Hepatocyte (in vitro differentiated cells): Measurements from ENCODE around the gene MYRIP. TPM values are rescaled to one million over a fixed set of nuclear protein-coding genes. Genes with fewer than 3 reads are reported as not detected.

Experiments
- DNase-seq: peaks from one replicate; pipeline ENCODE4 v3.0.0-alpha.2; 2016; ENCODE audit warnings: low spot score
- H2AFZ ChIP-seq: fragments of 200-600 bp; sonication (generic); 2 replicates; pipeline ENCODE4 v1.6.0; 2016; ENCODE audit warnings: antibody characterized with exemption, mild to moderate bottlenecking
- H3K27ac ChIP-seq: fragments of 200-600 bp; sonication (generic); 2 replicates; pipeline ENCODE4 v1.5.1; 2016; ENCODE audit warnings: mild to moderate bottlenecking
- H3K27me3 ChIP-seq: fragments of 200-600 bp; sonication (generic); 2 replicates; pipeline ENCODE4 v1.6.1; 2016
- H3K36me3 ChIP-seq: fragments of 200-600 bp; sonication (generic); replicated peaks from 2 replicates; pipeline ENCODE4 v1.5.1; 2016; ENCODE audit warnings: low read depth; ENCODE audit not compliant: insufficient read depth
- H3K4me1 ChIP-seq: fragments of 200-600 bp; sonication (generic); 2 replicates; pipeline ENCODE4 v1.5.1; 2016; ENCODE audit warnings: mild to moderate bottlenecking, moderate library complexity; ENCODE audit not compliant: insufficient read depth
- H3K4me2 ChIP-seq: fragments of 200-600 bp; sonication (generic); 2 replicates; pipeline ENCODE4 v1.6.0; 2016
- H3K4me3 ChIP-seq: fragments of 200-600 bp; sonication (generic); 2 replicates; pipeline ENCODE4 v1.5.1; 2016; ENCODE audit warnings: mild to moderate bottlenecking
- H3K79me2 ChIP-seq: fragments of 200-600 bp; sonication (generic); 2 replicates; pipeline ENCODE4 v1.6.0; 2017; ENCODE audit warnings: mild to moderate bottlenecking
- H3K9me2 ChIP-seq: fragments of 200-600 bp; sonication (generic); replicated peaks from 2 replicates; pipeline ENCODE4 v1.6.0; 2017; ENCODE audit warnings: mild to moderate bottlenecking; ENCODE audit not compliant: insufficient read depth
- H3K9me3 ChIP-seq: fragments of 200-600 bp; sonication (generic); 2 replicates; pipeline ENCODE4 v1.5.1; 2016; ENCODE audit warnings: low read depth, mild to moderate bottlenecking
- H4K20me1 ChIP-seq: fragments of 200-600 bp; sonication (generic); 2 replicates; pipeline ENCODE4 v1.6.0; 2016; ENCODE audit warnings: mild to moderate bottlenecking; ENCODE audit not compliant: insufficient read depth, poor library complexity, severe bottlenecking
- CTCF ChIP-seq: fragments of 200-600 bp; sonication (generic); IDR thresholded peaks from 2 replicates; pipeline ENCODE4 v1.5.1; 2016; ENCODE audit warnings: antibody characterized with exemption, mild to moderate bottlenecking; ENCODE audit not compliant: poor library complexity
- EZH2 ChIP-seq: fragments of 200-600 bp; sonication (generic); IDR thresholded peaks from 2 replicates; pipeline ENCODE4 v1.6.1; 2016; ENCODE audit warnings: antibody characterized with exemption, mild to moderate bottlenecking, borderline replicate concordance
- EZH2phosphoT487 ChIP-seq: fragments of 200-600 bp; sonication (generic); IDR thresholded peaks from one replicate; pipeline ENCODE4 v1.6.1; 2018; ENCODE audit warnings: antibody characterized with exemption, mild to moderate bottlenecking, low read depth, moderate library complexity; ENCODE audit not compliant: unreplicated experiment, severe bottlenecking
- WGBS: methylation state at CpG from one replicate; pipeline ENCODE4 v1.1.6; 2016; ENCODE audit warnings: low lambda C conversion rate; ENCODE audit errors: missing lambda C conversion rate; 5-methylcytosine and 5-hydroxymethylcytosine counted together
- polyA plus RNA-seq: library from polyadenylated mRNA; unstranded; fragments of >200 nt; fragmentation: Nextera tagmentation; extraction: Ambion mirVana; gene quantifications from 2 replicates; pipeline ENCODE4 v1.2.1, GENCODE V29; 2016
- total RNA-seq: library from RNA; depleted of rRNA; stranded (reverse); fragments of >200 nt; gene quantifications from 2 replicates; pipeline ENCODE4 v1.2.3, GENCODE V29; 2014

Gene MYRIP
- total and polyA plus RNA-seq, 2 experiments from 2014 or later: 0.57 TPM; not detected in 1

- H3K4me1 ChIP-seq: no peaks in the 10 kb centered on the region
- no peaks in the 10 kb centered on the region for H3K36me3 ChIP-seq
- TF ChIP-seq EZH2 (no peak), CTCF (no peak), EZH2phosphoT487 (no peak)
- no peaks in the 10 kb centered on the region for H3K27me3 ChIP-seq
- no peaks in the 10 kb centered on the region for H3K9me2 ChIP-seq
- no peak overlapping the region for H2AFZ ChIP-seq
- H3K79me2 ChIP-seq: no peaks in the 10 kb centered on the region
- no peak overlapping the region for H3K4me2 ChIP-seq
- H3K4me3 ChIP-seq: no peak overlapping the region
- H4K20me1 ChIP-seq: no peaks in the 10 kb centered on the region
- no peak for DNase-seq
- no peak overlapping the region for H3K27ac ChIP-seq
- 87% methylated on average over 4 of the region's 4 CpGs for WGBS
- H3K9me3 ChIP-seq: no peaks in the 10 kb centered on the region
These were observed 402.2 kb downstream of the MYRIP start for GRCh38 chr3:40211579-40211978.

GRCh38 chr3:40213556-40213955 is 404.1 kb downstream of the MYRIP start:
- DNase-seq: no peak
- 70% methylated on average over 5 of the region's 5 CpGs for WGBS

GRCh38 chr3:40215015-40215414 is 405.6 kb downstream of the MYRIP start:
- Histone ChIP-seq H3K36me3 (no peaks in the 10 kb centered on the region), H3K27ac (no peak overlapping the region), H3K9me2 (no peaks in the 10 kb centered on the region), H3K27me3 (no peaks in the 10 kb centered on the region), H2AFZ (no peak overlapping the region), H3K4me1 (no peaks in the 10 kb centered on the region), H3K9me3 (no peaks in the 10 kb centered on the region), H3K4me2 (no peak overlapping the region), H3K4me3 (no peak overlapping the region), H4K20me1 (no peaks in the 10 kb centered on the region), H3K79me2 (no peaks in the 10 kb centered on the region)
- no peak for DNase-seq
- TF ChIP-seq EZH2: no peak
- no peak for TF ChIP-seq EZH2phosphoT487
- TF ChIP-seq CTCF: no peak

More at GRCh38 chr3:40213556-40213955, 404.1 kb downstream of the MYRIP start:
- no peak for TF ChIP-seq EZH2phosphoT487
- TF ChIP-seq EZH2: no peak
- no peak for TF ChIP-seq CTCF
- Histone ChIP-seq H3K27me3 (no peaks in the 10 kb centered on the region), H3K36me3 (no peaks in the 10 kb centered on the region), H3K9me2 (no peaks in the 10 kb centered on the region), H3K79me2 (no peaks in the 10 kb centered on the region), H4K20me1 (no peaks in the 10 kb centered on the region), H3K4me2 (no peak overlapping the region), H3K27ac (no peak overlapping the region), H3K4me3 (no peak overlapping the region), H3K4me1 (no peaks in the 10 kb centered on the region), H3K9me3 (no peaks in the 10 kb centered on the region), H2AFZ (no peak overlapping the region)

- no peaks in the 10 kb centered on the region for H3K9me2 ChIP-seq
- no peak overlapping the region for H3K27ac ChIP-seq
- no peak overlapping the region for H3K4me3 ChIP-seq
- H3K79me2 ChIP-seq: no peaks in the 10 kb centered on the region
- 79% methylated on average over 2 of the region's 2 CpGs for WGBS
- no peak for TF ChIP-seq EZH2phosphoT487
- TF ChIP-seq EZH2: no peak
- DNase-seq: no peak
- H2AFZ ChIP-seq: no peak overlapping the region
- H3K36me3 ChIP-seq: no peaks in the 10 kb centered on the region
- H3K9me3 ChIP-seq: no peaks in the 10 kb centered on the region
- no peaks in the 10 kb centered on the region for H4K20me1 ChIP-seq
- H3K4me2 ChIP-seq: no peak overlapping the region
- H3K4me1 ChIP-seq: no peaks in the 10 kb centered on the region
- H3K27me3 ChIP-seq: no peaks in the 10 kb centered on the region
These were observed 407.1 kb downstream of the MYRIP start for GRCh38 chr3:40216471-40216870.
